GM21737 (cell line): ENCODE data around the gene MCF2L.

Experiments used
- ATAC-seq: cut with Tn5 transposase; IDR thresholded peaks from one replicate; pipeline ENCODE4 v1.9.1; 2021; ENCODE audit warnings: mild to moderate bottlenecking, moderate library complexity; ENCODE audit not compliant: unreplicated experiment

The MCF2L gene

GRCh38 chr13:113142876-113143275 lies 173.9 kb downstream of the MCF2L start:
- ATAC-seq = no peak

GRCh38 chr13:113143466-113144254 lies 174.6 kb downstream of the MCF2L start:
- ATAC-seq = no peak

GRCh38 chr13:113144255-113144629 lies 175.2 kb downstream of the MCF2L start:
- no peak for ATAC-seq

DNA sequence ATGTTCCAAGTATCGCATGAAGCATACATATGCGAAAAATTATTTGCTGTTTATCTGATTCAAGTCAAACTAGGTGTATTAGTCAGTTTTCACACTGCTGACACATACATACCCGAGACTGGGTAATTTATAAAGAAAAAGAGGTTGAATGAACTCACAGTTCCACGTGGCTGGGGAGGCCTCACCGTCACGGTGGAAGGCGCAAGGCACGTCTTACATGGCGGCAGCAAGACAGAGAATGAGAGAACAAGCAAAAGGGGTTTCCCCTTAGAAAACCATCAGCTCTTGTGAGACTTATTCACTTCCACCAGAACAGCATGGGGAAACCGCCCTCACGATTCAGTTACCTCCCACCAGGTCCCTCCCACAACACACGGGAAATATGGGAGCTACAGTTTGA lies 176.5 kb downstream of the MCF2L start:
- ATAC-seq = no peak

DNA sequence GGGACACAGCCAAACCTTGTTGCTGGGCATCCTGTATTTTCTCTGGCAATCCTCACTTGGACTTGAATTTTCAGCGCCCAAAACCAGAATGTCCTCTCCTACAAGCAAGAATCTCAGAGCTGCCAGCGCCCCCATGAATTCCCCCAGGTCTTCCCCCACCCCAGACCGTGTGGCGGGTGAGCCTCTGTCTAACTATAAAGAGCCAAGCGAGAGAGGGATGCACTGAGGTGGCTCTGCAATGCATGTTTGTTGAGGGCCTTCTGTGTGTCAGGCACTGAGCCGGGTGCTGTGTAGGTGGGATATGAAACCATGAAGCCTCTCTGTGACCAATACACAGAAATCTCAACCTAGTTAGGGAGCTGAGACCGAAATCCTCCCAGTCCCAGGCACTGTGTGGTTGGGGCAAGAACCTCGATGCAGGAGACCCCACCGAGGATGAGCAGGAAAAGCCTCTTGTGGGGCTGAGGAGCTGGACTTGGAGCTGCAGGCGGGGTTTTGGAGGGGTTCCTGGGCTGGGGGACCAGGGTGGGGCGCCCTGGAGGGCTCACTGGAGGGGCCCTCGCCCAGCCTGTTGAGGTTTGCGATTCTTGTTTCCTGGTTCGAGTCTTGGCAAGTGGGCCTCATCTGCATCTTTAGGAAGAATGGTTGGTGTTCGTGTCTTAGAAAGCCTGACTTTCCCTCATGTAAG lies 177.0 kb downstream of the MCF2L start:
- no peak for ATAC-seq

GRCh38 chr13:113146750-113147149 lies 177.7 kb downstream of the MCF2L start:
- no peak for ATAC-seq

DNA sequence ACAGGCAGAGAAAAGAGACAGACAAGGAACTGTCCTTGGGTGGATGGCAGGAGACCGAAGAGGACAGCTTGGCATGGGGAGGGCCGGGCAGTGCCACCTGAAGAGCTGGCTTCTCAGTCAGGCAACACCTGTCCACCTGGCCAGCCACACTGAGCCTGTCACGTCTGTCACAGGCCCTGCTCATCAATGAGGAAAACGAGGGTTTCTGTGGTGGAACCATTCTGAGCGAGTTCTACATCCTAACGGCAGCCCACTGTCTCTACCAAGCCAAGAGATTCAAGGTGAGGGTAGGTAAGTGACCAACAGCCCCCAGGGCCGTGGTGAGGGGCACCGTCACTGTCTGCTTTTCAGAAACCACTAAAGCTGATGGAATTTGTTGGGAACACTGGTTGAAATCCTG lies 178.2 kb downstream of the MCF2L start:
- no peak for ATAC-seq

- ATAC-seq = no peak
Observed at GRCh38 chr13:113148407-113148806, 179.4 kb downstream of the MCF2L start.

GRCh38 chr13:113148940-113149503 lies 180.0 kb downstream of the MCF2L start:
- ATAC-seq = no peak
